ENCODE results near the gene CELSR1. TPM values are rescaled to one million over a fixed set of nuclear protein-coding genes. Genes with fewer than 3 reads are reported as not detected.

The CELSR1 gene
- total RNA-seq, 2 donors from 2014 or later: 24.2 to 38.2 TPM

DNA sequence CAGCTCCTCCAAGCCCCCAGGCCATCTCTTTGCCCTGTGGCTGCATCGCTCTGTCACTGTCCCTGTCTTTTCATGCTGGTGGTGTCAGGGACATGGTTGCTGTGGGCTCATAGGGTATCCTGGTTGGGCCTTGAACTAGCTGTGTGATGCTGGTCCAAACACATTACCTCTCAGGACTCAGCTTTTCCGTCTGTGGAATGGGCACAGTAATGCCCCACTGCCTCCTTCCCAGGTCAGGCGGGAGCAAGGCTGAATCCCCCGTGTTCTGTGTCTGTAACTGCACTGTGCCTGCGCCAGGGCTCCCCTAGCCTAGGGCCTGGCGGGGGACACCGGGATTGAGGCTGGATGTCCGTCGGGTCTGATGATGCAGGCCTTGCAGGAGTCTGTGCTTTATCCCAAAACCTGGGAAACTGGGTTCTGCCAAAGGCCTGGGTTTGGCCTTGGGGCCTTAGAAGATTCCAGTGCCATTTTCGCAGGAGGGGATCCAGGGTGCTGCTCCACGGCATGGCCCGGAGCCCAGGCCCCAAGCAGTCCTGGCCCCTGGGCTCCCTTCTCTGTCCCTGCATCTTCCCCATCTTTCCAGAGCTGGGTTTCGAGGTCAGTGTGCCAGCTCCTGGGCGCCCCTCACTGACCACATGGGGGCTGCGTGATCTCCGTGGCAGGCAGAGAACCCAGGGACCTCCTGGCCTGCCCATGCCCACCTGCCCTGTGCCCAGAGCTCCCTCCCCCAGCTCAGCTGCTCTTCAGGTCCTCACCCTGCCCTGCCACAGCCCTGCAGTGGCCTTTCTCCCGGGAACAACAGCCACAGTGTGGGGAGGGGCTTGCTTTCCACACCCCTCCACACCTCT, 32.7 kb upstream of the CELSR1 start:
- Histone ChIP-seq H3K27me3 (replicated peaks; ENCODE audit: insufficient read depth) (no peaks in the 10 kb centered on the region), H3K36me3 (no peaks in the 10 kb centered on the region), H3K4me3 (no peak overlapping the region), H3K4me1 (replicated peaks) (no peaks in the 10 kb centered on the region), H3K9me3 (no peaks in the 10 kb centered on the region), H3K27ac (no peak overlapping the region)
- intact Hi-C loops (cut with DNase I): no loop called here
- TF ChIP-seq POLR2A (IDR thresholded peaks at IDR 0.05) (no peak), POLR2AphosphoS5 (IDR thresholded peaks at IDR 0.05) (no peak), CTCF (IDR thresholded peaks at IDR 0.05) (no peak)
- no peak for DNase-seq (ENCODE audit: low spot score)
- WGBS: 90% methylated on average over 11 of the region's 17 CpGs

DNA sequence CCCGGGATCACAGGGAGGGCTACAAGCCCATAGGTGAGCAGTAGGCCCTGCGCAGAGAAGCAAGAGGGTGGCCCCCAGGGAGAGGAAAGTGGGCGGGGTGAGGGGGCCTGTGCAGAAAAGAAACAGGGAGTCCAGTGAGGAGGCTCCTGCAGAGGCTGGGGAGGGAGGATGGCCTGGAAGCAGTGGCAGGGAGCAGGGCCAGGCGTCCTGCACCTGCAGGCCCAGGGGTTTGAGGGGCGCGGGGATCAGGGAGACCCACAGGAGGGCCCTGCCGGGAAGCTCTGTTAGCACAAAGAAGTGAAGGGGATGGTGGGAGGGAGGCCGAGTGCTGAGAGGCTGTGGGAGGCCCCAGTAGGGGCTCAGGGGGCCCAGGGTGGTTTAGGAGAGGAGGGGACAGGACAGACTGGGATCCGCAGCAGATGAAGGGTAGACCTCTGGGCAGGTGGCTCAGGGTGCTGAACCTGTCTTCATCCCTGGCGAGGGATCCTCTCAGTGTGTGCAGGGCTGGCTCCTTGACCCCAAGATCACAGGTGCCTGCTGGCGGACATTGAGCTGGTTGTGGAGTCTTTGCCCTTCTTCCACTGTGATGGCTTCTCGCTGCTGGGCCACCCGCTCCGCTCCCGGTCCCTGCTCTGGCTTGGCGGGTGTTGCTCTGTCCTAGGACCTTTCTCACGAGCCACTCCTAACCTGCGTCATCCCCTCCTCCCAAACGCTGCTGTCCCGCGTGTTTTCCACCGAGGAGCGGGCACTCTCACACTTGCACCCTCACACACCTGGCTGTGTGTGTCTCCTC, 31.8 kb upstream of the CELSR1 start:
- Histone ChIP-seq H3K27me3 (replicated peaks; ENCODE audit: insufficient read depth) (no peaks in the 10 kb centered on the region), H3K4me1 (replicated peaks) (no peaks in the 10 kb centered on the region), H3K36me3 (no peaks in the 10 kb centered on the region), H3K9me3 (no peaks in the 10 kb centered on the region), H3K4me3 (no peak overlapping the region), H3K27ac (no peak overlapping the region)
- no peak for DNase-seq (ENCODE audit: low spot score)
- WGBS: 83% methylated on average over 23 of the region's 23 CpGs
- TF ChIP-seq CTCF (IDR thresholded peaks at IDR 0.05) (no peak), POLR2AphosphoS5 (IDR thresholded peaks at IDR 0.05) (no peak), POLR2A (IDR thresholded peaks at IDR 0.05) (no peak)
- intact Hi-C loops (cut with DNase I): no loop called here

- no peak for TF ChIP-seq POLR2AphosphoS5 (IDR thresholded peaks at IDR 0.05)
- TF ChIP-seq CTCF (IDR thresholded peaks at IDR 0.05): no peak
- no peak for TF ChIP-seq POLR2A (IDR thresholded peaks at IDR 0.05)
- intact Hi-C loops (cut with DNase I): no loop called here
- 52% methylated on average over 7 of the region's 7 CpGs for WGBS
- no peaks in the 10 kb centered on the region for H3K4me1 ChIP-seq (replicated peaks)
- DNase-seq (ENCODE audit: low spot score): no peak
- no peak overlapping the region for H3K27ac ChIP-seq
- H3K36me3 ChIP-seq: no peaks in the 10 kb centered on the region
- H3K4me3 ChIP-seq: no peak overlapping the region
- H3K9me3 ChIP-seq: no peaks in the 10 kb centered on the region
- H3K27me3 ChIP-seq (replicated peaks; ENCODE audit: insufficient read depth): no peaks in the 10 kb centered on the region
Measured at GRCh38 chr22:46568102-46568809, 30.8 kb upstream of the CELSR1 start.

DNA sequence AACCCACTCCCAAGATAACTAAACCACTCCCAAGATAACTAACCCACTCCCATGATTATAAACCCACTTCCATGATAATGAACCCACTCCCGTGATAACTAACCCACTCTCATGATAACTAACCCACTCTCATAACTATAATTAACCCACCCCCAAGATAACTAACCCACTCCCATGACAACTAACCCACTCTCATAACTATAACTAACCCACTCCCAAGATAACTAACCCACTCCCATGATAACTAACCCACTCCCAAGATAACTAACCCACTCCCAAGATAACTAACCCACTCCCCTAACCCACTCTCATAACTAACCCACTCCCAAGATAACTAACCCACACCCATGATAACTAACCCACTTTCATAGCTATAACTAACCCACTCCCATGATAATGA, 30.1 kb upstream of the CELSR1 start:
- H3K27me3 ChIP-seq (replicated peaks; ENCODE audit: insufficient read depth): no peaks in the 10 kb centered on the region
- DNase-seq (ENCODE audit: low spot score): no peak
- H3K36me3 ChIP-seq: no peaks in the 10 kb centered on the region
- 98% methylated on average over 1 of the region's 1 CpG for WGBS
- no peak overlapping the region for H3K27ac ChIP-seq
- no peaks in the 10 kb centered on the region for H3K4me1 ChIP-seq (replicated peaks)
- no peak overlapping the region for H3K4me3 ChIP-seq
- H3K9me3 ChIP-seq: no peaks in the 10 kb centered on the region
- no peak for TF ChIP-seq POLR2AphosphoS5 (IDR thresholded peaks at IDR 0.05)
- intact Hi-C loops (cut with DNase I): no loop called here

DNA sequence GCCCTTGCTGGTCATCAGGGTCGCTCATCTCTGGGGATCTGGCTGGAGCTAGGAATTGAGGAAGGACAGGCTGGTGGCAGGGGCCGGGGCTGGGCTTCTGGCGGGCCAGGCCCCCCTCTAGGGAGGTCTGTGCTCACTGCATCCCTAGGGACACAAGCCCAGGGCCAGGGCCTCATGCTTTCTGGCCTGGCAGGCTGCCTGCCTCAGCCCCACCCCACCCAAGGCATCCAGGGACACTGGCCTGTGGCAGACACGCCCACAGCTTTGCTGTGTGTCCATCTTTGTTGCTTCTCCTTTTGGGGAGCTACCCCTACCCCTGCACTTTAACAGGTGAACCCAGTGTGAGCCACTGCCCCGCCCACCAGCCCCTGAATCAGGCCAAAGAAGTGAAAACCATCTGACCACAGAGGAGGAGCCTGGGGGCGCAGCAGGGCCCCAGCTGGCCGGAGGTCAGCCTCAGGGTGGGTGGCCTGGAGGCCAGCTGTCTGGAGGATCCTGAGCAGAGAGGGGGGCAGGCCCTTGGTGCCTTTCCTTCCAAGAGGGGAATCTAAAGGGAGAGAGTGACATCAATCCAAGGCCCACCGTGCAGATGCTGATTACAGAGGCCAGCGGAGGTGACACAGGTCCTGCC, 26.8 kb upstream of the CELSR1 start:
- TF ChIP-seq CTCF (IDR thresholded peaks at IDR 0.05): no peak
- no peaks in the 10 kb centered on the region for H3K36me3 ChIP-seq
- H3K4me3 ChIP-seq: no peak overlapping the region
- no peaks in the 10 kb centered on the region for H3K27me3 ChIP-seq (replicated peaks; ENCODE audit: insufficient read depth)
- H3K27ac ChIP-seq: no peak overlapping the region
- H3K9me3 ChIP-seq: no peaks in the 10 kb centered on the region
- 76% methylated on average over 9 of the region's 9 CpGs for WGBS
- no peak for DNase-seq (ENCODE audit: low spot score)
- intact Hi-C loops (cut with DNase I): no loop called here
- no peaks in the 10 kb centered on the region for H3K4me1 ChIP-seq (replicated peaks)
